Ascending aorta (tissue), 2 donors: Measurements from ENCODE around the gene GRPEL2. TPM values are rescaled to one million over a fixed set of nuclear protein-coding genes. Genes with fewer than 3 reads are reported as not detected.

Experiments
- DNase-seq, 2 donors: peaks; one replicate each; pipeline ENCODE4 v3.0.0-alpha.2; 2019; ENCODE audit warnings: low spot score in 2 of 2
- H3K27ac ChIP-seq, 2 donors: fragments of 200-600 bp; sonication (generic); one replicate each; pipeline ENCODE4 v1.5.1; 2016 to 2017; ENCODE audit warnings: mild to moderate bottlenecking in 1 of 2
- H3K27me3 ChIP-seq: fragments of 200-600 bp; sonication (generic); one replicate; pipeline ENCODE4 v1.5.1; 2017
- H3K36me3 ChIP-seq, 2 donors: fragments of 200-600 bp; sonication (generic); one replicate each; pipeline ENCODE4 v1.5.1; 2016
- H3K4me1 ChIP-seq, 2 donors: fragments of 200-600 bp; sonication (generic); one replicate each; pipeline ENCODE4 v1.5.1; 2016 to 2017; ENCODE audit warnings: mild to moderate bottlenecking in 1 of 2
- H3K4me3 ChIP-seq, 2 donors: fragments of 200-600 bp; sonication (generic); one replicate each; pipeline ENCODE4 v1.5.1; 2016 to 2017; ENCODE audit warnings: mild to moderate bottlenecking in 1 of 2
- H3K9me3 ChIP-seq, 2 donors: fragments of 200-600 bp; sonication (generic); one replicate each; pipeline ENCODE4 v1.5.1; 2016
- intact Hi-C: fragments of 100-400 bp; cut with DNase I; formaldehyde crosslinking; loops from one replicate; pipeline ENCODE4 v1.15.1; 2023
- total RNA-seq: library from RNA; depleted of rRNA; stranded (reverse); fragments of >200 nt; gene quantifications from one replicate; pipeline ENCODE4 v1.1.0, GENCODE V29; 2016
- TF ChIP-seq, protein P1 (sequence below), 3 experiments: fragments of 200-600 bp in 2 of 3; fragments of 450-650 bp in 1 of 3; sonication (generic) in 2 of 3; IDR thresholded peaks; one replicate each; pipeline ENCODE4 v1.5.1; 2016 to 2019; ENCODE audit warnings: antibody characterized with exemption in 3 of 3, mild to moderate bottlenecking in 1 of 3, moderate library complexity in 1 of 3

Gene GRPEL2
- total RNA-seq, 1 donor from 2014 or later: 7.8 TPM

GRCh38 chr5:149340920-149341319, 4.4 kb upstream of the GRPEL2 start:
- Histone ChIP-seq H3K36me3 (no peaks in the 10 kb centered on the region), H3K4me3 (no peak overlapping the region), H3K27me3 (no peaks in the 10 kb centered on the region), H3K27ac (no peak overlapping the region), H3K9me3 (no peaks in the 10 kb centered on the region), H3K4me1 (peaks cover 0 to 2% of the 10 kb centered on the region in 2 donors)
- no peak for DNase-seq
- intact Hi-C loops: loop anchor here (5.0 to 10.0 kb wide), 2 partner anchors 69 to 196 kb away; partner anchors contain the start of genes ABLIM3 and AFAP1L1
- TF ChIP-seq, protein P1, sequence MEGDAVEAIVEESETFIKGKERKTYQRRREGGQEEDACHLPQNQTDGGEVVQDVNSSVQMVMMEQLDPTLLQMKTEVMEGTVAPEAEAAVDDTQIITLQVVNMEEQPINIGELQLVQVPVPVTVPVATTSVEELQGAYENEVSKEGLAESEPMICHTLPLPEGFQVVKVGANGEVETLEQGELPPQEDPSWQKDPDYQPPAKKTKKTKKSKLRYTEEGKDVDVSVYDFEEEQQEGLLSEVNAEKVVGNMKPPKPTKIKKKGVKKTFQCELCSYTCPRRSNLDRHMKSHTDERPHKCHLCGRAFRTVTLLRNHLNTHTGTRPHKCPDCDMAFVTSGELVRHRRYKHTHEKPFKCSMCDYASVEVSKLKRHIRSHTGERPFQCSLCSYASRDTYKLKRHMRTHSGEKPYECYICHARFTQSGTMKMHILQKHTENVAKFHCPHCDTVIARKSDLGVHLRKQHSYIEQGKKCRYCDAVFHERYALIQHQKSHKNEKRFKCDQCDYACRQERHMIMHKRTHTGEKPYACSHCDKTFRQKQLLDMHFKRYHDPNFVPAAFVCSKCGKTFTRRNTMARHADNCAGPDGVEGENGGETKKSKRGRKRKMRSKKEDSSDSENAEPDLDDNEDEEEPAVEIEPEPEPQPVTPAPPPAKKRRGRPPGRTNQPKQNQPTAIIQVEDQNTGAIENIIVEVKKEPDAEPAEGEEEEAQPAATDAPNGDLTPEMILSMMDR (IDR thresholded peaks at IDR 0.05): no peak

DNA sequence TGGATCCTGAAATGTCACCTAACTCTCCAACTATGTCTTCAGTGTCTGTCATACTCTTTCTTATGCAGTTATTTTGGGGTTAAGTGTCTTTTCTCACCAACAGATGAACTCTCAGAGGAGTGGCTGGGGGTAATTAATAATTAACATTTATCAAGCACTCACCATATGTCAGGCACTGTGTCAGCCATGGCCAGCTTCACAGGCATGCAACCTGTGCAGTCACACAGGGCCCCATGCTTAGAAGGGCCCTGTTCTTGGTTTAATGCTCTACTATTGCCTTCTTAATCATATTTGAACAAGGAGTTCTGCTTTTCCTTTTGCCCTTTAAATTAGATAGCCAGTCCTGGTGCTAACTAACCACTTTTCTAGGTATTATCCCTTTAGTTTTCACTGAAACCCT, 3.4 kb upstream of the GRPEL2 start:
- H3K27ac ChIP-seq: no peak overlapping the region
- H3K4me3 ChIP-seq: no peak overlapping the region
- H3K27me3 ChIP-seq: no peaks in the 10 kb centered on the region
- H3K9me3 ChIP-seq: no peaks in the 10 kb centered on the region
- peaks cover 0 to 8% of the 10 kb centered on the region in 2 donors for H3K4me1 ChIP-seq
- no peaks in the 10 kb centered on the region for H3K36me3 ChIP-seq
- intact Hi-C loops: loop anchor here (5.0 to 10.0 kb wide), 2 partner anchors 70 to 197 kb away; partner anchors contain the start of genes ABLIM3 and AFAP1L1
- no peak for DNase-seq
- TF ChIP-seq, protein P1 (IDR thresholded peaks at IDR 0.05): no peak

GRCh38 chr5:149344151-149344550, 1.1 kb upstream of the GRPEL2 start:
- intact Hi-C loops: loop anchor here (5.0 to 10.0 kb wide), 2 partner anchors 72 to 199 kb away; partner anchors contain the start of genes ABLIM3 and AFAP1L1
- H3K27ac ChIP-seq: no peak overlapping the region
- TF ChIP-seq, protein P1 (IDR thresholded peaks at IDR 0.05): no peak

GRCh38 chr5:149345892-149346222, 558 bp downstream of the GRPEL2 start:
- Histone ChIP-seq H3K27ac (peak overlapping the region; percentile 71 to 80), H3K9me3 (no peaks in the 10 kb centered on the region), H3K36me3 (peaks cover 19 to 29% of the 10 kb centered on the region in 2 donors), H3K4me1 (peaks cover 0 to 8% of the 10 kb centered on the region in 2 donors), H3K27me3 (no peaks in the 10 kb centered on the region), H3K4me3 (peak overlapping the region; percentile 70 to 76)
- TF ChIP-seq, protein P1 (IDR thresholded peaks at IDR 0.05): no peak
- no peak for DNase-seq
- intact Hi-C loops: loop anchor here (1.0 to 10.0 kb wide), 2 partner anchors 11 to 201 kb away; partner anchors contain the start of gene ABLIM3

More at GRCh38 chr5:149344151-149344550, 1.1 kb upstream of the GRPEL2 start:
- H3K9me3 ChIP-seq: no peaks in the 10 kb centered on the region
- no peaks in the 10 kb centered on the region for H3K27me3 ChIP-seq
- H3K4me3 ChIP-seq: peak overlapping the region in 1 of 2 donors; percentile 76
- DNase-seq: no peak
- peaks cover 0 to 8% of the 10 kb centered on the region in 2 donors for H3K4me1 ChIP-seq
- peaks cover 4 to 12% of the 10 kb centered on the region in 2 donors for H3K36me3 ChIP-seq

DNA sequence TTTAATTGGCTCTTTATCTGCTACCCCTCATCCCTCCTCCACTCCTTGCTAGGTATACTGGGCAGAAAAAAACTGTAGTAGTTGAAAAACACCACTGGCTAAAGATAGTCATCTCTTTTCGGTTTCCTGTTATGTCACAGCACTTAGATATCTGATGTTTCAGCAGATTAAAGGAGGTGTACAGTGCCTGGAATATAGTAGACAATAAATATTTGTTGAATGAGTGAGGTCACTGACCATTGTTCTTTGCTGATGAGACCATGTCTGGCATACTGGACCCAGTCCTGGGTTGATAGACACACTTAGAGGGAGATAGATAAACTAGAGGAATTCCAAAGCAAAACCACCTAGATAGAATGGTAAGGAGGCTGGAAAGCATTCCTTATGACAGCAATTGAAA, 3.2 kb downstream of the GRPEL2 start:
- Histone ChIP-seq H3K27me3 (no peaks in the 10 kb centered on the region), H3K36me3 (peaks cover 28 to 54% of the 10 kb centered on the region in 2 donors), H3K27ac (no peak overlapping the region), H3K4me1 (peaks cover 0 to 8% of the 10 kb centered on the region in 2 donors), H3K4me3 (no peak overlapping the region), H3K9me3 (no peaks in the 10 kb centered on the region)
- DNase-seq: no peak
- intact Hi-C loops: loop anchor here (10.0 kb wide), 1 partner anchor 204 kb away; the partner anchor contains the start of gene ABLIM3
- TF ChIP-seq, protein P1 (IDR thresholded peaks at IDR 0.05): no peak
